WTC11 (cell line): Measurements from ENCODE around the gene CLSTN2. TPM values are rescaled to one million over a fixed set of nuclear protein-coding genes. Genes with fewer than 3 reads are reported as not detected.

Source experiments
- ATAC-seq: fragments of 200-7000 bp; cut with Tn5 transposase; 2 replicates; pipeline ENCODE4 v1.10.0; 2021; ENCODE audit warnings: mild to moderate bottlenecking, moderate library complexity
- CTCF ChIA-PET: fragments of 300-600 bp; sonication (Branson Sonifier 250); formaldehyde crosslinking; loops from one replicate; lab custom pipeline; 2021; ENCODE audit warnings: antibody characterized with exemption; lab: Charles Lee
- POLR2A ChIA-PET: fragments of 350-600 bp; sonication (Branson Sonifier 250); formaldehyde crosslinking; loops from one replicate; lab custom pipeline; 2021; ENCODE audit warnings: antibody characterized with exemption; lab: Charles Lee
- DNase-seq: peaks from one replicate; pipeline ENCODE4 v3.0.0; 2021; ENCODE audit warnings: low spot score
- H3K27ac Mint-ChIP-seq: 2 replicates; pipeline ENCODE4 v1.8.0; 2021; ENCODE audit warnings: mixed read lengths
- H3K27me3 Mint-ChIP-seq: 2 replicates; pipeline ENCODE4 v1.8.0; 2021; ENCODE audit warnings: low read depth, mild to moderate bottlenecking, moderate library complexity, mixed read lengths
- H3K36me3 Mint-ChIP-seq: 2 replicates; pipeline ENCODE4 v1.8.0; 2021; ENCODE audit warnings: mixed read lengths
- H3K4me1 Mint-ChIP-seq: 2 replicates; pipeline ENCODE4 v1.8.0; 2022; ENCODE audit warnings: mixed read lengths
- H3K4me3 Mint-ChIP-seq: 2 replicates; pipeline ENCODE4 v1.8.0; 2021; ENCODE audit warnings: mild to moderate bottlenecking, moderate library complexity, mixed read lengths
- H3K9me3 Mint-ChIP-seq: 2 replicates; pipeline ENCODE4 v1.8.0; 2021; ENCODE audit warnings: mixed read lengths
- ARID4B ChIP-seq: sonication (generic); formaldehyde crosslinking; IDR thresholded peaks from 2 replicates; pipeline ENCODE4 v1.8.0; 2023; ENCODE audit warnings: missing genetic modification reagents, mild to moderate bottlenecking, borderline replicate concordance
- ATF2 ChIP-seq: sonication (generic); formaldehyde crosslinking; IDR thresholded peaks from 2 replicates; pipeline ENCODE4 v1.8.1; 2022; ENCODE audit warnings: low read depth, missing genetic modification reagents, borderline replicate concordance
- ATF3 ChIP-seq: sonication (generic); formaldehyde crosslinking; conservative IDR thresholded peaks from 2 replicates; pipeline ENCODE4 v1.8.1; 2022; ENCODE audit warnings: mild to moderate bottlenecking, missing genetic modification reagents
- CREB1 ChIP-seq: sonication (generic); formaldehyde crosslinking; IDR thresholded peaks from 2 replicates; pipeline ENCODE4 v1.8.0; 2023; ENCODE audit warnings: mild to moderate bottlenecking, missing genetic modification reagents
- ESRRA ChIP-seq: sonication (generic); formaldehyde crosslinking; IDR thresholded peaks from 2 replicates; pipeline ENCODE4 v1.8.1; 2022; ENCODE audit warnings: mild to moderate bottlenecking, missing genetic modification reagents, borderline replicate concordance
- ETV6 ChIP-seq: sonication (generic); formaldehyde crosslinking; IDR thresholded peaks from 2 replicates; pipeline ENCODE4 v1.8.1; 2022; ENCODE audit warnings: mild to moderate bottlenecking, missing genetic modification reagents
- NFE2L1 ChIP-seq: sonication (generic); formaldehyde crosslinking; IDR thresholded peaks from 2 replicates; pipeline ENCODE4 v1.8.1; 2023; ENCODE audit warnings: missing genetic modification reagents
- NR3C1 ChIP-seq: sonication (generic); formaldehyde crosslinking; conservative IDR thresholded peaks from 2 replicates; pipeline ENCODE4 v1.8.1; 2023; ENCODE audit warnings: low read depth, mild to moderate bottlenecking, missing genetic modification reagents
- RORB ChIP-seq: fragments of 250-450 bp; sonication (Bioruptor Pico); IDR thresholded peaks from 2 replicates; pipeline ENCODE4 v1.9.0; 2021; ENCODE audit warnings: mild to moderate bottlenecking
- USF2 ChIP-seq: sonication (generic); formaldehyde crosslinking; IDR thresholded peaks from 2 replicates; pipeline ENCODE4 v1.8.1; 2023; ENCODE audit warnings: mild to moderate bottlenecking, missing genetic modification reagents, moderate library complexity
- ZNF317 ChIP-seq: sonication (generic); formaldehyde crosslinking; IDR thresholded peaks from 2 replicates; pipeline ENCODE4 v1.8.1; 2023; ENCODE audit warnings: low read depth, mild to moderate bottlenecking, moderate library complexity, missing genetic modification reagents, borderline replicate concordance
- ZNF423 ChIP-seq: fragments of 250-450 bp; sonication (Bioruptor Pico); IDR thresholded peaks from 2 replicates; pipeline ENCODE4 v2.1.2; 2022; ENCODE audit warnings: mild to moderate bottlenecking, moderate library complexity
- total RNA-seq: library from RNA; stranded (reverse); gene quantifications from 3 replicates; pipeline ENCODE4 v1.2.3, GENCODE V29; 2021
- TF ChIP-seq, protein P1 (sequence below): sonication (generic); formaldehyde crosslinking; IDR thresholded peaks from 2 replicates; pipeline ENCODE4 v1.8.0; 2022; ENCODE audit warnings: missing genetic modification reagents

CLSTN2 gene
- total RNA-seq, 1 experiment from 2014 or later = 0.35 TPM

DNA sequence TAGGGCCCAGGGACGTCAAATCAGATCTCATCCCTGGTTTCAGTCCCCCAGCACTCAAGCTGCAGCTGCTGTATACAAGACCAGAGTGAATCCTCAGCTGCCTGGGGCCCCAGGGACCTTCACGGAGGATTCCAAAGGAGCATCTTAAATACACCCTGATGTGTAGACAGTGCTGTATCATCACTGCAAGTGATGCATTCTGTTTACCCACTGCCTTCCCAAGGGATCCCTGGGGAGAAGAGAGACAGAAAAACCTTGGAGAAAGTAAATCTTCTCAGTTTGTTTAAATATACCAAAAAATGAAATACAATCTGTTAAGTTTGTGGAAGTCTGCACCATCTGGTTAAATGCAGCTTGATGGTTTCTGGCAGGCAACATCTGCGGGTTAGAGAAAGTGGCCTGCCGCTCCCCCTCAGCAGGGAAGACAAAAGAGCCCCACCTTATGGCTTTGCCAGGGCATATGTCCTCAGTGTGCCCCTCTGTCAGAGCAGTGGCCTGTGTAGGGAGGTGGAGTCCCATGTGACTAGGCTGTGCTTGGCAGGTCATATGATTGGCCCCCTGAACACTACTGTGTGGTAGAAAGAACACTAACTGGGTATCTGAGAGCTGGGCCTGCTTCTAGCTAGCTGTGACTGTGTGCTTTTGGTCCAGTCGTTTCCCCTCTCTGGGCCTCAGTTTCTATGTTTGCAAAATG lies 520.7 kb downstream of the CLSTN2 start (continued):
- TF ChIP-seq ARID4B (CRISPR knock-in tag) = no peak
- no peak for TF ChIP-seq RORB (CRISPR knock-in tag)
- TF ChIP-seq ETV6 (CRISPR knock-in tag) = no peak
- TF ChIP-seq NR3C1 (CRISPR knock-in tag) = no peak
- TF ChIP-seq USF2 (CRISPR knock-in tag) = no peak
- TF ChIP-seq ATF3 (CRISPR knock-in tag) = no peak
- no peak for TF ChIP-seq ESRRA
- TF ChIP-seq, protein P1, sequence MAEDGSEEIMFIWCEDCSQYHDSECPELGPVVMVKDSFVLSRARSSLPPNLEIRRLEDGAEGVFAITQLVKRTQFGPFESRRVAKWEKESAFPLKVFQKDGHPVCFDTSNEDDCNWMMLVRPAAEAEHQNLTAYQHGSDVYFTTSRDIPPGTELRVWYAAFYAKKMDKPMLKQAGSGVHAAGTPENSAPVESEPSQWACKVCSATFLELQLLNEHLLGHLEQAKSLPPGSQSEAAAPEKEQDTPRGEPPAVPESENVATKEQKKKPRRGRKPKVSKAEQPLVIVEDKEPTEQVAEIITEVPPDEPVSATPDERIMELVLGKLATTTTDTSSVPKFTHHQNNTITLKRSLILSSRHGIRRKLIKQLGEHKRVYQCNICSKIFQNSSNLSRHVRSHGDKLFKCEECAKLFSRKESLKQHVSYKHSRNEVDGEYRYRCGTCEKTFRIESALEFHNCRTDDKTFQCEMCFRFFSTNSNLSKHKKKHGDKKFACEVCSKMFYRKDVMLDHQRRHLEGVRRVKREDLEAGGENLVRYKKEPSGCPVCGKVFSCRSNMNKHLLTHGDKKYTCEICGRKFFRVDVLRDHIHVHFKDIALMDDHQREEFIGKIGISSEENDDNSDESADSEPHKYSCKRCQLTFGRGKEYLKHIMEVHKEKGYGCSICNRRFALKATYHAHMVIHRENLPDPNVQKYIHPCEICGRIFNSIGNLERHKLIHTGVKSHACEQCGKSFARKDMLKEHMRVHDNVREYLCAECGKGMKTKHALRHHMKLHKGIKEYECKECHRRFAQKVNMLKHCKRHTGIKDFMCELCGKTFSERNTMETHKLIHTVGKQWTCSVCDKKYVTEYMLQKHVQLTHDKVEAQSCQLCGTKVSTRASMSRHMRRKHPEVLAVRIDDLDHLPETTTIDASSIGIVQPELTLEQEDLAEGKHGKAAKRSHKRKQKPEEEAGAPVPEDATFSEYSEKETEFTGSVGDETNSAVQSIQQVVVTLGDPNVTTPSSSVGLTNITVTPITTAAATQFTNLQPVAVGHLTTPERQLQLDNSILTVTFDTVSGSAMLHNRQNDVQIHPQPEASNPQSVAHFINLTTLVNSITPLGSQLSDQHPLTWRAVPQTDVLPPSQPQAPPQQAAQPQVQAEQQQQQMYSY (CRISPR knock-in tag) = no peak
- no peak for TF ChIP-seq NFE2L1 (CRISPR knock-in tag)
- no peak for TF ChIP-seq ZNF423 (CRISPR knock-in tag)

GRCh38 chr3:140456974-140457373 lies 522.0 kb downstream of the CLSTN2 start:
- DNase-seq (no peak), ATAC-seq (peak; percentile 79)
- Mint-ChIP-seq H3K36me3 (no peaks in the 10 kb centered on the region), H3K27me3 (no peaks in the 10 kb centered on the region), H3K27ac (no peak overlapping the region), H3K4me1 (no peaks in the 10 kb centered on the region), H3K9me3 (peaks cover 7% of the 10 kb centered on the region; the same call in 1 of the 2 replicates), H3K4me3 (no peak overlapping the region)
- TF ChIP-seq ATF2 (CRISPR knock-in tag) (no peak), CREB1 (CRISPR knock-in tag) (no peak), ZNF317 (CRISPR knock-in tag) (no peak)
- POLR2A ChIA-PET = no interaction called here
- CTCF ChIA-PET = no interaction called here
